Keratinocyte (primary cell): ENCODE data around the gene SS18L1.

ENCODE experiments used
- EZH2 ChIP-seq: IDR thresholded peaks from one replicate; pipeline ENCODE4 v1.6.1; 2012; ENCODE audit warnings: inconsistent platforms, mild to moderate bottlenecking, low read length, moderate library complexity
- TF ChIP-seq, protein P1 (sequence below), 3 experiments: IDR thresholded peaks in 1 of 3; conservative IDR thresholded peaks in 1 of 3; optimal IDR thresholded peaks in 1 of 3; 2 replicates in 2 of 3; 3 replicates in 1 of 3; pipeline versions ENCODE3 to v1.5.1; 2011; ENCODE audit warnings: low read length in 3 of 3, mild to moderate bottlenecking in 3 of 3, moderate library complexity in 2 of 3, control low read depth in 1 of 3, inconsistent platforms in 1 of 3; ENCODE audit not compliant: insufficient read depth in 2 of 3; ENCODE audit errors: extremely low read depth in 1 of 3

- TF ChIP-seq, protein P1, sequence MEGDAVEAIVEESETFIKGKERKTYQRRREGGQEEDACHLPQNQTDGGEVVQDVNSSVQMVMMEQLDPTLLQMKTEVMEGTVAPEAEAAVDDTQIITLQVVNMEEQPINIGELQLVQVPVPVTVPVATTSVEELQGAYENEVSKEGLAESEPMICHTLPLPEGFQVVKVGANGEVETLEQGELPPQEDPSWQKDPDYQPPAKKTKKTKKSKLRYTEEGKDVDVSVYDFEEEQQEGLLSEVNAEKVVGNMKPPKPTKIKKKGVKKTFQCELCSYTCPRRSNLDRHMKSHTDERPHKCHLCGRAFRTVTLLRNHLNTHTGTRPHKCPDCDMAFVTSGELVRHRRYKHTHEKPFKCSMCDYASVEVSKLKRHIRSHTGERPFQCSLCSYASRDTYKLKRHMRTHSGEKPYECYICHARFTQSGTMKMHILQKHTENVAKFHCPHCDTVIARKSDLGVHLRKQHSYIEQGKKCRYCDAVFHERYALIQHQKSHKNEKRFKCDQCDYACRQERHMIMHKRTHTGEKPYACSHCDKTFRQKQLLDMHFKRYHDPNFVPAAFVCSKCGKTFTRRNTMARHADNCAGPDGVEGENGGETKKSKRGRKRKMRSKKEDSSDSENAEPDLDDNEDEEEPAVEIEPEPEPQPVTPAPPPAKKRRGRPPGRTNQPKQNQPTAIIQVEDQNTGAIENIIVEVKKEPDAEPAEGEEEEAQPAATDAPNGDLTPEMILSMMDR (optimal IDR thresholded peaks at IDR 0.05 in 1 of 3, IDR thresholded peaks at IDR 0.05 in 1 of 3, conservative IDR thresholded peaks at IDR 0.05 in 1 of 3; ENCODE audit: extremely low read depth in 1 of 3, insufficient read depth in 2 of 3, low read length in 3 of 3), result no peak
- no peak for TF ChIP-seq EZH2
Observed at GRCh38 chr20:62174870-62175624, 31.5 kb downstream of the SS18L1 start.
